WERI-Rb-1 (cell line): ENCODE results near the gene NFE2L2.
"Not testable (repeated sequence)": the region's sequence is repeated elsewhere in the genome, so short reads cannot be mapped to it uniquely, and the experiment has no call there.

Experiments
- DNase-seq: peaks from one replicate; pipeline ENCODE4 v3.0.0-alpha.2; 2020
- H3K27ac ChIP-seq: fragments of 250-450 bp; sonication (Bioruptor Pico); 2 replicates; pipeline ENCODE4 v1.5.1; 2020; ENCODE audit warnings: mild to moderate bottlenecking, moderate library complexity
- H3K27me3 ChIP-seq: fragments of 250-450 bp; sonication (Bioruptor Pico); 2 replicates; pipeline ENCODE4 v1.5.1; 2021; ENCODE audit warnings: mild to moderate bottlenecking, low read depth, moderate library complexity; ENCODE audit not compliant: insufficient read depth, severe bottlenecking
- H3K36me3 ChIP-seq: fragments of 250-450 bp; sonication (Bioruptor Pico); 2 replicates; pipeline ENCODE4 v1.5.1; 2020; ENCODE audit warnings: mild to moderate bottlenecking, moderate library complexity
- H3K4me3 ChIP-seq: 2 replicates; pipeline ENCODE4 v1.5.1; 2011; ENCODE audit warnings: low read depth, mild to moderate bottlenecking, control low read depth, low read length
- H3K9me3 ChIP-seq: fragments of 250-450 bp; sonication (Bioruptor Pico); 2 replicates; pipeline ENCODE4 v1.5.1; 2021; ENCODE audit warnings: mild to moderate bottlenecking, moderate library complexity; ENCODE audit not compliant: severe bottlenecking
- CTCF ChIP-seq: IDR thresholded peaks from 2 replicates; pipeline ENCODE4 v1.5.1; 2011; ENCODE audit warnings: low read depth, mild to moderate bottlenecking, control low read depth, inconsistent platforms, low read length

The NFE2L2 gene

GRCh38 chr2:177247693-177248262 lies 16.7 kb downstream of the NFE2L2 start:
- Histone ChIP-seq H3K27ac (no peak overlapping the region), H3K36me3 (peaks cover 3% of the 10 kb centered on the region; the same call in 1 of the 2 replicates), H3K9me3 (no peaks in the 10 kb centered on the region), H3K4me3 (no peak overlapping the region), H3K27me3 (no peaks in the 10 kb centered on the region)
- no peak for TF ChIP-seq CTCF
- DNase-seq: no peak

- DNase-seq, H3K36me3 ChIP-seq, H3K27ac ChIP-seq, H3K9me3 ChIP-seq, H3K27me3 ChIP-seq, H3K4me3 ChIP-seq: not testable (repeated sequence)
These were observed 17.9 kb downstream of the NFE2L2 start for GRCh38 chr2:177246523-177247030.

GRCh38 chr2:177246000-177246399 lies 18.5 kb downstream of the NFE2L2 start:
- H3K27me3 ChIP-seq: no peaks in the 10 kb centered on the region
- no peak for DNase-seq
- H3K36me3 ChIP-seq: no peaks in the 10 kb centered on the region; the same call in 1 of the 2 replicates
- no peak overlapping the region for H3K4me3 ChIP-seq
- no peak for TF ChIP-seq CTCF
- no peaks in the 10 kb centered on the region for H3K9me3 ChIP-seq
- H3K27ac ChIP-seq: no peak overlapping the region

- H3K9me3 ChIP-seq: no peaks in the 10 kb centered on the region
- H3K36me3 ChIP-seq: no peaks in the 10 kb centered on the region
- H3K27ac ChIP-seq: no peak overlapping the region
- no peak for DNase-seq
- no peaks in the 10 kb centered on the region for H3K27me3 ChIP-seq
- TF ChIP-seq CTCF: no peak
- no peak overlapping the region for H3K4me3 ChIP-seq
These were observed 19.5 kb downstream of the NFE2L2 start for GRCh38 chr2:177245010-177245422.

- DNase-seq: no peak
- Histone ChIP-seq H3K9me3 (no peaks in the 10 kb centered on the region), H3K27me3 (no peaks in the 10 kb centered on the region), H3K27ac (no peak overlapping the region), H3K36me3 (no peaks in the 10 kb centered on the region), H3K4me3 (no peak overlapping the region)
- no peak for TF ChIP-seq CTCF
These were observed 20.2 kb downstream of the NFE2L2 start for GRCh38 chr2:177244244-177244771.

GRCh38 chr2:177243476-177243875 lies 21.1 kb downstream of the NFE2L2 start:
- H3K4me3 ChIP-seq: no peak overlapping the region
- H3K9me3 ChIP-seq: no peaks in the 10 kb centered on the region
- no peak for TF ChIP-seq CTCF
- H3K27ac ChIP-seq: no peak overlapping the region
- H3K36me3 ChIP-seq: no peaks in the 10 kb centered on the region
- H3K27me3 ChIP-seq: no peaks in the 10 kb centered on the region
- DNase-seq: no peak
